Subcutaneous adipose tissue (tissue), 4 donors: ENCODE data around the gene ULK4. TPM values are rescaled to one million over a fixed set of nuclear protein-coding genes. Genes with fewer than 3 reads are reported as not detected.

ENCODE experiments used
- CTCF ChIP-seq: fragments of 450-650 bp; IDR thresholded peaks from one replicate; pipeline ENCODE4 v1.5.1; 2016; ENCODE audit warnings: low read depth, mild to moderate bottlenecking, control low read depth, antibody characterized with exemption, moderate library complexity
- total RNA-seq, 4 donors: library from RNA; depleted of rRNA; stranded (reverse); fragments of >200 nt; gene quantifications; one replicate each; pipeline ENCODE4 v1.1.0, GENCODE V29; 2016

ULK4 gene
- total RNA-seq, 4 donors from 2014 or later: 10.6 to 32.0 (median 22.6) TPM

- no peak for TF ChIP-seq CTCF
Observed at GRCh38 chr3:41705893-41706292, 256.0 kb downstream of the ULK4 start.

DNA sequence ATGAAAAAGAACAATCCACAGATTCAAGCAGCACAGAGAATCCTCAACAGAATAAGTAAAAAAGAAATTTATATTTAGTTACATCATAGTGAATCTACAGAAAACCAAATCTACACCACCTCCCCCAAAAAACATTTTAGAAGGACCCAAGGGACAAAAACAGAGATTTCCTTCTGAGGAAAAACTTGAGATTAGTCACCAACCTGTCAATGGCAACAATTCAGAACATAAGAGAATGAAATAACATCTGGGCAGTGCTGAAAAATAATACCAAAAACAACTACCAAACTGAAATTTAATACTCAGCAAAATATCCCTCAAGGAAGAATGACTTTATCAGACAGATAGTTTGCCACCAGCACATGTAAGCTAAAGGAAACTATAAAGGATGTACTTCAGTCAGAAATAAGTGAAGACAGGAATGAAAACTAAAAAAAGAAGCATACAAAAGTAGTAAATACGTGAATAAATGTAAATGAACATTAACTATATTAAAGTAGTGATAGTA lies 260.7 kb downstream of the ULK4 start:
- TF ChIP-seq CTCF: no peak

DNA sequence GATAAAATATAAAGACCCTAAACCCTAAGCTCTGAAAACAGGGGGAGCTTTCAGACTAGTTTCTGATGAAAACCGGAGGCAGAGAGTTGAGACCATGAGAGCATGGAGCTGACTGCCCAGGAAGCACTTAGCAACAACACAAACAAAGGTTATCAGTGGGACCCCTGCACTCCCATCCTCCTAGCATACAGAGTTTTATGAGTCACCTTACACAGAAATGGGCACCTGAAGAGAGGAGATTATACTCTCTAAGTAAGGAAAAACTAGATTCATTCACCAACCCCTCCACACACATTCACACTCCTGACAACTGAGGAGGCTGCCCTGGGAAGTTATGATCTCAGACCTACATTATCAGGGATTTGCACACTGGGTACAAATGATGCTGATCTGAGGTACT lies 261.7 kb downstream of the ULK4 start:
- TF ChIP-seq CTCF: no peak

GRCh38 chr3:41698898-41699297 lies 263.0 kb downstream of the ULK4 start:
- no peak for TF ChIP-seq CTCF

- TF ChIP-seq CTCF: no peak
Observed at GRCh38 chr3:41697702-41698101, 264.2 kb downstream of the ULK4 start.

- no peak for TF ChIP-seq CTCF
Observed at GRCh38 chr3:41693799-41694198, 268.1 kb downstream of the ULK4 start.

GRCh38 chr3:41690766-41691563 lies 270.9 kb downstream of the ULK4 start:
- TF ChIP-seq CTCF: no peak
